HG03095 (cell line): Measurements from ENCODE around the gene SLC26A11.

Experiments used
- ATAC-seq: cut with Tn5 transposase; IDR thresholded peaks from one replicate; pipeline ENCODE4 v1.9.1; 2021; ENCODE audit warnings: moderate library complexity; ENCODE audit not compliant: unreplicated experiment

Gene SLC26A11

DNA sequence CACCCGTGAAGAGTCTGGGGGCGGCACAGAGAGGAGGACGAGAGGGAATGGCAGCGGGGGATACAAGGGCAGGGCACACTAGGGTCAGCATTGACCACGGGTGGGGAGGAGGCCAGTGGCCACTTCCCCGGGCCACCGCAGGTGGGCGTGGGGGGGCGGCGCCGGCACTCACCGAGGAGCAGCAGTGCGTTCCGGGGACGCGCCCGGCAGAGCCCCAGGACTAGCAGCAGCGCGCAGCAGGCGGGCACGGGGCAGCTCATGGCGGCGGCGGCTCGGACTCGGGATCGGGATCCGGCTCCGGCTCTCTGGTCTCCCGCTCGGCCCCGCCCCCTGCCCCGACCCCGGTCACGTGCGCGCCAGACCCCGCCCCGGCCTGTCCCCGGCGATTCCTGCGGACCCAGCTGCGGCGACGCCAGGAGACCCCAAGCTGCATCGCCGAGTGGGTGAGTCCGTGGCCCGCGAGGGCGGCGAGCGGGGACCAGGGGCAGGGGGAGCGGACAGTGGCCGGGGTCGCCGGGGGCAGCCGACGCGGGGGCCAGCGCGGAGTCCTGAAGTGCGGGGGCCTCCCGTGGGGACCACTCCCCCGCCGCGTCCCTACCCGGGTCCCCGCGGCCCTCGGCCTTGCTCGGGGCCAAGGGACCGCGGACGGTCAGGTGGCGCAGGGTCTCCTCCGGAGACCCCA lies at the start of gene SLC26A11, which contains the start of gene SGSH:
TSS of gene SLC26A11 (plus strand) at position 374 of the 682 bp plus-strand sequence. CDS start 1,134 bp downstream, outside the sequence.
TSS of gene SGSH (minus strand) at position 280 of the 682 bp plus-strand sequence. CDS start at position 260, 20 bp downstream.
- no peak for ATAC-seq

- ATAC-seq: no peak
These were observed 48.5 kb upstream of the SLC26A11 start for GRCh38 chr17:80171681-80172080.

DNA sequence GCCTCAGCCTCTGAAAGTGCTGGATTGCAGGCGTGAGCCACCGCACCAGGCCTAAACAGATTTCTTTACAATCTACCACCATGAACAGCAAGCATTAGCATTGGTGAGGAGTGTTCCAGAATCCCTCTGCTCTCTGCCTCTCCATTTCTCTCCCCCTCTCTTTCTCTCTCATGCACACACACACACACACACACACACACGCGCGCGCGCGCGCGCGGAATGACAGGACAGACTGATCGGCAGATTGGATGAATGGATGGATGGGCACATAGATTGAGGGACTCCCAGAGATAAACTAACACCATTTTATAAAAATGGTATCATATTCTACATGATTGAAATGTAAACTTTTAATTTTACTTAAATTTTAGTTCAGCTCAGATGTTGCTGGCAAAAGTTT lies 47.1 kb upstream of the SLC26A11 start:
- ATAC-seq: no peak

GRCh38 chr17:80173916-80174315 lies 46.3 kb upstream of the SLC26A11 start:
- no peak for ATAC-seq

GRCh38 chr17:80176757-80177156 lies 43.5 kb upstream of the SLC26A11 start:
- ATAC-seq: no peak

- no peak for ATAC-seq
These were observed 42.1 kb upstream of the SLC26A11 start for GRCh38 chr17:80177986-80178595.

- ATAC-seq: no peak
These were observed 40.0 kb upstream of the SLC26A11 start for GRCh38 chr17:80180192-80180591.

DNA sequence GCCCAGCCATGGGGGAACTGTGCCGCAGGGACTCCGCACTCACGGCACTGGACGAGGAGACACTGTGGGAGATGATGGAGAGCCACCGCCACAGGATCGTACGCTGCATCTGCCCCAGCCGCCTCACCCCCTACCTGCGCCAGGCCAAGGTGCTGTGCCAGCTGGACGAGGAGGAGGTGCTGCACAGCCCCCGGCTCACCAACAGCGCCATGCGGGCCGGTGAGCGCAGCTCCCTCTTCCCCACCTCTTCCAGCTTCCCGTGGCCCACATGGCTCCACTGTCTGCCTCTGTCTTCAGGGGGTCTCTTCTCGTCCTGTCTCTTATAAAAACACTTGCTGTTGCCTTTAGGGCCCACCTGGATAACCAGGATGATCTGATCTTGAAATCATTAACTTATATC lies 38.8 kb upstream of the SLC26A11 start:
- ATAC-seq: no peak

- no peak for ATAC-seq
These were observed 37.9 kb upstream of the SLC26A11 start for GRCh38 chr17:80182118-80182844.

DNA sequence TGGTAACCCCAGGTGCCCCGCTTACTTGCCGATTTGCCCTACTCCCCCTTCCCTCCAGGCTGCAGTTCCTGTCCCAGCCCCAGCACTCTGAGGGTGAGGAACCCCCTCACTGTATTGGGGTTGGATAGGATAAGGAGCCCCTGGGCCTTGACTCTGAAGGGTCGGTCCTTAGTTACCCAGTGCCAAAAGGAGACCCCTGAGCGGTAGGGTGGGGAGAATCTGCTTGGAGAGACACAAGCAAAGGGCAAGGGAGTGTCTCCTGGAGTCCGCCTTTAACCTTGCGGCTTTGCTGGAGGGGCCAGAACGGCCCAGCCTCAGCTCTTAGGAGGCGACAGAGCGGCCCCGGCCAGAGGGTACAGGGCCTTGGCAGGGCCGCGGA lies 37.4 kb upstream of the SLC26A11 start:
- ATAC-seq: no peak

- ATAC-seq: no peak
These were observed 36.4 kb upstream of the SLC26A11 start for GRCh38 chr17:80183581-80184422.

- no peak for ATAC-seq
These were observed 35.9 kb upstream of the SLC26A11 start for GRCh38 chr17:80184423-80184714.

DNA sequence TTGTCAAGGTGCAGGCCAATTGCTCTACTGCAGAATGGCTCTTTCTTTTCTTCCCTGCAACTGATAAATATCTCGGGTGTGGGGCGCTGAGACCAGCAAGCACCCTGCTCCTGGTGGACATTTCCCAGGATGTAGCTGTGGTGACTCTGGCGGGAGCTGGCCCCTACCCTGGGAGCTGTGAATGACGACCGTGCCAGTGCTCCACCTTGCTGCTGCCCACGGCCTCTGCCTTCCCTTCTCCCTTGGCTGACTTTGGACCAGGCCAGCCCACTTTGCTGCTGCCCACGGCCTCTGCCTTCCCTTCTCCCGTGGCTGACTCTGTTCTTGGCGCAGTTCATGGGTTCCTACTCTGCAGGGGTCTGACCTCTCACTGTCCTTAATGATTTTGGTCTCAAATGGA lies 34.3 kb upstream of the SLC26A11 start:
- no peak for ATAC-seq

DNA sequence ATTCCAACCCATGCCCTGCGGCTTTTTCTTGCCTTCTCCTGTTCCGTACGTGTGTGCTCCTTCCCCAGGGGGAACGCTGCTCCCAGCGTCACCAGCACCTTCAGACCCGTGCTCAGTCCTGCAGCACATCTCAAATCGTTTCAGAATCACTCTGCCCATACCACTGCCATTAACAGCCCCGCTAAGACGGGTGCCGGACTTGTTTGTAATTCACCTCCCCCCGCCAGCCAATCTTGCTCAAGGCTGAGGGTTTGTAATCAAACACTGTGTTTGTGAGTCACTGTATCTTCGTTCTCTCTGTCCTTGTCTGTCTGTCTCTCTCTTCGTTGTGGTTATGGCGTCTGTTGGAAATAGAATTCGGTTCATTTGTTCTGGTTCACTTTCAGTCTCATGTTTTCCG lies 33.1 kb upstream of the SLC26A11 start:
- ATAC-seq: no peak

- no peak for ATAC-seq
These were observed 32.7 kb upstream of the SLC26A11 start for GRCh38 chr17:80187515-80187941.

DNA sequence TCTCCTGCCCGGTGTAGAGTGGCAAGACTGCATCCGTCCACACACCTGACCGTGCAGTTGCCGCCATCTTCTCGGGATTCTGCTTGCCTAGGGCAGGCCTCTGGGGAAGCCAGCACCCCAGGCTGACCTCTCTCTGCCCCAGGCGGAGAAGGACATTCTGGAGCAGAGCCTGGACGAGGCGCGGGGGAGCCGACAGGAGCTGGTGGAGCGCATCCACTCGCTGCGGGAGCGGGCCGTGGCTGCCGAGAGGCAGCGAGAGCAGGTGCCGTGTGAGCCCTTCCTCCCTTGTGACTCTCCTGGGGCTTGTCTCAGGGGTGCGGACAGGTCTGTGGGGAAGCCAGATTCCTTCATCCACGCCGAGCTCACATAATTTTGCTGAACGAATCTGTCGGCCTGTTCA lies 30.6 kb upstream of the SLC26A11 start:
- no peak for ATAC-seq

DNA sequence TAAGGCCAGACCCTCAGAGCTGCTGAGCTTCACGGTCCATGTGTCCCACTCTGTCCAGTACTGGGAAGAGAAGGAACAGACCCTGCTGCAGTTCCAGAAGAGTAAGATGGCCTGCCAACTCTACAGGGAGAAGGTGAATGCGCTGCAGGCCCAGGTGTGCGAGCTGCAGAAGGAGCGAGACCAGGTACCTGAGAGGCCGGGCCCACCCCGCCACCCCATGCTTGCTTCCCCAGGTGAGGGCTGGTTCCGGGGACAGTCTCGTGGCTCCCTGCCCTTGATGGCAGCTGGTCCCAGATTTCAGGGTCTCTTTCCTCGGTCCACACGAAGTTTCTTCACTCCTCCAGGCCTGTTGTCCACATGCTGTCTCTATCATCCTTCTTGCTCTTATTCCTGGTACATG lies 29.5 kb upstream of the SLC26A11 start:
- no peak for ATAC-seq

GRCh38 chr17:80191192-80191591 lies 29.0 kb upstream of the SLC26A11 start:
- ATAC-seq: no peak

- ATAC-seq: no peak
These were observed 28.2 kb upstream of the SLC26A11 start for GRCh38 chr17:80191865-80192661.

- no peak for ATAC-seq
These were observed 25.1 kb upstream of the SLC26A11 start for GRCh38 chr17:80195141-80195540.
